HUES64 (cell line): ENCODE data around the gene ACBD6.

ENCODE experiments used
- H3K27ac ChIP-seq: 2 replicates; pipeline ENCODE4 v1.7.0; 2013; ENCODE audit warnings: low read depth, low read length, inconsistent platforms
- H3K27me3 ChIP-seq: 2 replicates; pipeline ENCODE4 v1.6.1; 2013; ENCODE audit warnings: mild to moderate bottlenecking, low read length; ENCODE audit not compliant: insufficient read depth
- H3K36me3 ChIP-seq: 2 replicates; pipeline ENCODE4 v1.6.1; 2013; ENCODE audit warnings: mild to moderate bottlenecking, low read length; ENCODE audit not compliant: insufficient read depth
- H3K4me1 ChIP-seq: 2 replicates; pipeline ENCODE4 v1.6.1; 2013; ENCODE audit warnings: mild to moderate bottlenecking, low read length, moderate library complexity; ENCODE audit not compliant: insufficient read depth
- H3K4me3 ChIP-seq: 2 replicates; pipeline ENCODE4 v1.5.1; 2013; ENCODE audit warnings: mild to moderate bottlenecking, low read length, moderate library complexity
- H3K9ac ChIP-seq: 2 replicates; pipeline ENCODE4 v1.6.1; 2013; ENCODE audit warnings: mild to moderate bottlenecking, low read depth, low read length
- H3K9me3 ChIP-seq: 2 replicates; pipeline ENCODE4 v1.6.1; 2013; ENCODE audit warnings: low read depth, low read length; ENCODE audit not compliant: insufficient read depth
- WGBS: fragments of 150-250, 120-280 bp; methylation state at CpG from one replicate; pipeline ENCODE4 v1.1.7; 2013; ENCODE audit warnings: missing lambda C conversion rate; 5-methylcytosine and 5-hydroxymethylcytosine counted together

Gene ACBD6

DNA sequence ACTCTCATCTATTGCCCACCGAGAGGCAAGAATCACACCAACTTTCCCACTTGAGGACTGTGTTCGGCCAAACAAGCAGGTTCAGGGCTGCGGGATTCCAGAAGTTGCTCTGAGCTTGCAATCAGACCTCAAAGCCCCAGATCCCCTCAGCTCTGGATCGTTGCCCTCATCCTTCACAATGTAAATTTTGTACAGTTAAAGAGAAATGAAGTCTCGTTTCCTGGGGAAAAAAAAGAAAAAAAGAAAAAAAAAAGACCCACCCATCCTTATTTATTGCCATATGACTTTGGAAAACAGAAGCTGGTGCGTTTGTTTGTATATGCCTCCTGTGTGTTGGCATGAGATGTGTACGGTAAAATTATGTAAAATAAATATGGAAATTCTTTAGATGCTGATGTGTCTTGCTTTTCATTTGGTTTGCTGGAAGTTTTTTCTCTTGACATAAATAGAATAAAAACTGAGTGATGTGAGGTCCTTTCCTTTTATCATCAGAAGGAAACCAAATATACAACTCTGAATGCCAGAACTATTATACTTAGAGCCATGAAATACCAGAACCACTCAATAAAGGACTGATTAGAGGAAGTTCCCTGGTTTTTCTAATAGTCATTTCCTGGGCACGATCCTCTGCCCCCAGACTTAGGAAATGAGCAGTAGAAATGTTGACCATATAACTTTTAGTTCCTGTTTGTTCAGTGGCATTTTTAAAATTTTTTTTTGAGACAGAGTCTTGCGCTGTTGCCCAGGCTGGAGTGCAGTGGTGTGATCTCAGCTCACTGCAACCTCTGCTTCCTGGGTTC is 223.6 kb downstream of the ACBD6 start:
- Histone ChIP-seq H3K9me3 (0 out of 2 replicates have a peak, but pooled peaks cover 10% of the 10 kb centered on the region), H3K27me3 (no peaks in the 10 kb centered on the region), H3K9ac (no peak overlapping the region), H3K4me1 (peaks cover 9% of the 10 kb centered on the region), H3K36me3 (peaks cover 17% of the 10 kb centered on the region), H3K4me3 (no peak overlapping the region), H3K27ac (no peak overlapping the region)
- WGBS, result 94% methylated on average over 8 of the region's 9 CpGs

- Histone ChIP-seq H3K4me1 (peaks cover 9% of the 10 kb centered on the region), H3K9ac (no peak overlapping the region), H3K9me3 (0 out of 2 replicates have a peak, but pooled peaks cover 10% of the 10 kb centered on the region), H3K36me3 (peaks cover 17% of the 10 kb centered on the region), H3K27me3 (no peaks in the 10 kb centered on the region), H3K27ac (no peak overlapping the region), H3K4me3 (no peak overlapping the region)
- 90% methylated on average over 2 of the region's 2 CpGs for WGBS
Measured at GRCh38 chr1:180278194-180278515, 224.2 kb downstream of the ACBD6 start.

DNA sequence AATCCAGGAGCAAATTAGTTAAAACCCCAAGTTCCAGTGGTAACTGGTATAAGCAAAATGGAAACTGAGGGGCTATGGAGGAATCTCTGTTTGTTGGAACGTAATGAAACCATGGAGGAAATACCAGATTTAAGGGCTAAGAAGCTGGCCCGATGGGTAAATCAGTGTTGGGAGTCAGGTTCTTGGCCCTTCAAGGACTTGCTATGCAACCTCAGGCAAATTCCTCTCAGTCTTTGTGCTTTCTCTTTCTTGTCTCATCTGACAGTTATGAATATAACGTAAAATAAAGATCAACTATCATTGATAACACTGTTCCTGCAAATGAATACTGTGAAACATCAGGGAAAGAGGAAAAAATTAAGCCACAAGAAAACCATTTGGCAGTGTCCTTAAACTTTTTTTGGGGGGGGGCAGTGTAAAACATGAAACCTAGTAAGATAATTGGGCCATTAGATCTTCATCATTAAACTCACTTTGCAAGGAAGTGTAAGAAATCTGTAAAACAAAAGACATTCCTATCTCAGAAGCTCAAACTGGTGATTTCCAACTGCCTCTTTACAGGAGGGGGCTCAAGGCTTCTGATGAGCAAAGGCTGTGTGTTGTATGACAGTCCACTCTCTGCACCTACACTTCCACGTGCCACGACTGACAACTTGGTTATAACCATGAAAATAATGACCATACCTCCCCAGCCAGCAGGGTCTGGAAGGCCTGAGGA is 224.7 kb downstream of the ACBD6 start:
- H3K4me3 ChIP-seq, result no peak overlapping the region
- H3K9me3 ChIP-seq, result 0 out of 2 replicates have a peak, but pooled peaks cover 10% of the 10 kb centered on the region
- H3K9ac ChIP-seq, result no peak overlapping the region
- no peaks in the 10 kb centered on the region for H3K27me3 ChIP-seq
- WGBS, result 91% methylated on average over 5 of the region's 5 CpGs
- peaks cover 17% of the 10 kb centered on the region for H3K36me3 ChIP-seq
- no peak overlapping the region for H3K27ac ChIP-seq
- H3K4me1 ChIP-seq, result peaks cover 9% of the 10 kb centered on the region

GRCh38 chr1:180275726-180276125 is 226.7 kb downstream of the ACBD6 start:
- WGBS, result 92% methylated on average over 5 of the region's 5 CpGs
- H3K4me3 ChIP-seq, result no peak overlapping the region
- H3K27ac ChIP-seq, result no peak overlapping the region
- H3K27me3 ChIP-seq, result no peaks in the 10 kb centered on the region
- peaks cover 17% of the 10 kb centered on the region for H3K36me3 ChIP-seq
- 0 out of 2 replicates have a peak, but pooled peaks cover 10% of the 10 kb centered on the region for H3K9me3 ChIP-seq
- H3K9ac ChIP-seq, result no peak overlapping the region
- H3K4me1 ChIP-seq, result peaks cover 22% of the 10 kb centered on the region

DNA sequence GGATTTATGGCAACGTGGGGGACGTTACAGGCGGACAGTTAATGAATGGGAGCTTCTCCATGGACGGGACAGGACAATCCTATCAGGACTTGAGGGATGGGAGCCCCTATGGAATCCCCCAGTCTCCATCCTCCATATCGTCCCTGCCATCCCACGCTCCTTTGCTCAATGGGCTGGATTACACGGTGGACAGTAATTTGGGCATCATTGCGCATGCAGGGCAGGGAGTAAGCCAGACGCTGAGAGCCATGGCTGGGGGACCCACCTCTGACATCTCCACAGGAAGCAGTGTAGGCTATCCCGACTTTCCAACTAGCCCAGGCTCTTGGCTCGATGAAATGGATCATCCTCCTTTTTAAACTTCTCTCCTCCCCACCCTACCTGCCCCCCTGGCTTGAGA is 228.2 kb downstream of the ACBD6 start:
- H3K9me3 ChIP-seq, result 0 out of 2 replicates have a peak, but pooled peaks cover 10% of the 10 kb centered on the region
- WGBS, result 96% methylated on average over 11 of the region's 11 CpGs
- H3K36me3 ChIP-seq, result peaks cover 17% of the 10 kb centered on the region
- no peak overlapping the region for H3K4me3 ChIP-seq
- no peak overlapping the region for H3K9ac ChIP-seq
- no peaks in the 10 kb centered on the region for H3K27me3 ChIP-seq
- peaks cover 31% of the 10 kb centered on the region for H3K4me1 ChIP-seq
- H3K27ac ChIP-seq, result no peak overlapping the region

GRCh38 chr1:180273066-180273465 is 229.3 kb downstream of the ACBD6 start:
- H3K36me3 ChIP-seq, result peaks cover 17% of the 10 kb centered on the region

GRCh38 chr1:180272395-180272794 is 230.0 kb downstream of the ACBD6 start:
- H3K4me3 ChIP-seq, result no peak overlapping the region
- no peaks in the 10 kb centered on the region for H3K27me3 ChIP-seq
- H3K27ac ChIP-seq, result no peak overlapping the region
- H3K9ac ChIP-seq, result no peak overlapping the region
- peaks cover 36% of the 10 kb centered on the region for H3K4me1 ChIP-seq
- WGBS, result 84% methylated on average over 4 of the region's 4 CpGs
- H3K36me3 ChIP-seq, result peaks cover 17% of the 10 kb centered on the region
- 0 out of 2 replicates have a peak, but pooled peaks cover 10% of the 10 kb centered on the region for H3K9me3 ChIP-seq

More at GRCh38 chr1:180273066-180273465, 229.3 kb downstream of the ACBD6 start:
- H3K27me3 ChIP-seq, result no peaks in the 10 kb centered on the region
- H3K9me3 ChIP-seq, result 0 out of 2 replicates have a peak, but pooled peaks cover 10% of the 10 kb centered on the region
- no peak overlapping the region for H3K27ac ChIP-seq
- no peak overlapping the region for H3K4me3 ChIP-seq
- H3K9ac ChIP-seq, result no peak overlapping the region
- H3K4me1 ChIP-seq, result peaks cover 39% of the 10 kb centered on the region
- 93% methylated on average over 2 of the region's 2 CpGs for WGBS

- Histone ChIP-seq H3K36me3 (peaks cover 17% of the 10 kb centered on the region), H3K4me3 (no peak overlapping the region), H3K27ac (0 out of 2 replicates have a peak overlapping the region, but pooled peaks have one; percentile 0), H3K9ac (no peak overlapping the region), H3K27me3 (no peaks in the 10 kb centered on the region), H3K9me3 (0 out of 2 replicates have a peak, but pooled peaks cover 10% of the 10 kb centered on the region), H3K4me1 (peaks cover 36% of the 10 kb centered on the region)
- 47% methylated on average over 23 of the region's 23 CpGs for WGBS
Measured at GRCh38 chr1:180271272-180272255, 230.8 kb downstream of the ACBD6 start.

DNA sequence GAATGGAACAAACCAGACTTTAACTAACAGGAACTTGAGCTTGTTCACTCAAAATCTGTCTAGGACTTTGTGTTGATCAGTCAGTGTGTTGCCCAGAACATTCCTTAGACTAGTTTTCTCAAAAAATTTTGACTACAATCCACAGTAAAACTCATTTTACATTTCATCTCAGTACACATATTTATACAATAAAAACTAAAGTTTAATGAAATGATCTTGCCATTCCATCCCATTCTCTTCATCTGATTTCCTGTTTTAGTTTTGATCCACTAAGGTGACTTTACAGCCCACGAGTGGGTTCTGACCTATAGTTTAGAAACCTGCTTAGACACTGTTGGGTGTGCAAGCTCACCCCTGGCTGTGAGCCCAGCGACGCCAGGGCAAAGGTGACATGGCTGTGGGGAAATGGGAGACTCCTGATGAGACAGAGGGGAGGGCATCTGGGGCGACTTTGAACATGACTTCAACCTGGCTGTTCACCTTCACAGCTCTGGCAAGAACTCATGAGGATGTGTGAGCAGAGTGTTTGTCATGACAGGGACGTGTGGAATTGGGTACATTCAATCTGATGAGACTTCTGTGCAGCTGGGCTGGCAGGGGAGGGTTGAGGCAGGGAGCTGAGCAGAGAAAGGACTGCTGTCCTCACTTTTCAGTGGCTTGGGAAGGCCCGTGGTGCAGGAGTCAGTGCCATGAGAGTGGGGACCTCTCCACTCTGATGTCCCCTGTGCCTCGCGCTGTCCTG is 231.7 kb downstream of the ACBD6 start:
- H3K27me3 ChIP-seq, result no peaks in the 10 kb centered on the region
- peaks cover 36% of the 10 kb centered on the region for H3K4me1 ChIP-seq
- WGBS, result 68% methylated on average over 8 of the region's 8 CpGs
- no peak overlapping the region for H3K9ac ChIP-seq
- H3K4me3 ChIP-seq, result no peak overlapping the region
- H3K36me3 ChIP-seq, result peaks cover 9% of the 10 kb centered on the region
- 0 out of 2 replicates have a peak overlapping the region, but pooled peaks have one; percentile 0 for H3K27ac ChIP-seq
- H3K9me3 ChIP-seq, result 0 out of 2 replicates have a peak, but pooled peaks cover 1% of the 10 kb centered on the region
